NCI-H2029 treated with DMSO at 0.1 percent for 48 hours (cell line): Measurements from ENCODE around the gene HVCN1.

Experiments
- DNase-seq: peaks from one replicate; lab custom pipeline; 2025; lab: John Stamatoyannopoulos, UW

HVCN1 gene

DNA sequence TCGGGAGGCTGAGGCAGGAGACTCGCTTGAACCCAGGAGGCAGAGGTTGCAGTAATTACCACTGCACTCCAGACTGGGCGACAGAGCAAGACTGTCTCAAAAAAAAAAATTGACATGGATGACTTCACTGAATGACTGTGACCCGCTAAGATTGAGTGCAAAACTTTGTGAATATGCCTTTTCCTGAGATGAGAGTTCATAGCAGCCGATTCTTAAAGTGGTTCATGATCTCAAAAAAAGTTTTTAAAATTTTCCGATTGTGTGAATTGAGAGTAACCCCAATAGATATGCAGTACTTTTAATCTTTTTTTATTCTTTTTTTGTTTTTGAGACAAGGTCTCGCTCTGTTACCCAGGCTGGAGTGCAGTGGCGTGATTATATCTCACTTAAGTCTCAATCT lies 73.7 kb downstream of the HVCN1 start:
- no peak for DNase-seq

DNA sequence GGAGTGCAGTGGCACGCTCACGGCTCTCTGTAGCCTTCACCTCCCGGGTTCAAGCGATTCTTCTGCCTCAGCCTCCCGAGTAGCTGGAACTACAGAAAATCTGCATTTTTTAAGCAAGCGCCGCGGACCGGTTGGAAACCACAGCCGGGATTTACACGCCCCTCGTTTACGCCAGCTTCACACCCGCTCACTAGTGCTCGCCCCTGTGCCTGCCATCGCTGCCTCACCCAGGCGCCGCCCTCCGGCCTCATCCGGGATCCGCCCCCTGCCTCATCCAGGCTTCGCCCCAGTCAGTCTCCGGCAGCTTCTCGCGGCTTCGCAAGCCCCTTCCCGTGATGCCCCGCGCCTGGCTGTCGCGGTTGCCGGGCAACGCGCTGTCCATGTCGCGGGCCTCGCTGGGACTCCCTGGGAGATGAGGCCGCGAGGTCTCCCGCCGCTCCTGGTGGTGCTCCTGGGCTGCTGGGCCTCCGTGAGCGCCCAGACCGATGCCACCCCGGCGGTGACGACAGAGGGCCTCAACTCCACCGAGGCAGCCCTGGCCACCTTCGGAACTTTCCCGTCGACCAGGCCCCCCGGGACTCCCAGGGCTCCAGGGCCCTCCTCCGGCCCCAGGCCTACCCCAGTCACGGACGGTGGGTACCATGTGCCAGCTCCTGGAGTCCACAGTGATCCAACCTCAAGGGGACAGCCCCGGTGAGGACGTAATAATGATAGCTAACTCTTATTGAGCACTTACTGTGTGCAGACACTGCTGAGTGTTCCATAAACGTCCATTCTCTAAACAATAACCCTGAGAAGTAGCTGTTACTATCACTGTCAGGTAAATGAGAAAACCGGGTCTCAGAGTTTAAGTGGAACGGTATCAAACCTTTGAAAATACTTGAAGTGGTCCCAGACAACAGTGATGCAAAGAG lies 74.9 kb downstream of the HVCN1 start, which contains the start of gene TCTN1:
TCTN1 (plus strand) TSS at position 359 of the 914 bp plus-strand sequence; CDS start at position 413, 54 bp downstream.
- peak; percentile 63 for DNase-seq

- no peak for DNase-seq
Measured at GRCh38 chr12:110613071-110613770, 75.7 kb downstream of the HVCN1 start.

DNA sequence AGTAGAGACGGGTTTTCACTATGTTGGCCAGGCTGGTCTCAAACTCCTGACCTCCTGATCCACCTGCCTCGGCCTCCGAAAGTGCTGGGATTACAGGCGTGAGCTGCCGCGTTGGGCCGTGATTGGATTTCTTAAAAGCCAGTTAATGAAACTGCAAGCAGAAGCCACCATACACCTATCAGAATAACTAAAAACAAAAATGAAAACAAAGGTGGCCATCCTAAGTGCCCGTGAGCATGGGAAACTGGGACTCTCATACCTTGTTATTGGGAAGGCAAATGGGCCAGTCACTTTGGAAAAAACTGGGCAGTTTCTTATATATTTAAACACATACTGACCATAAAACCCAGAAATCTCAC lies 82.7 kb downstream of the HVCN1 start:
- DNase-seq, result no peak

- DNase-seq, result peak; percentile 47
Measured at GRCh38 chr12:110602085-110602814, 86.7 kb downstream of the HVCN1 start.

- DNase-seq, result no peak
Measured at GRCh38 chr12:110600254-110600653, 88.7 kb downstream of the HVCN1 start.

DNA sequence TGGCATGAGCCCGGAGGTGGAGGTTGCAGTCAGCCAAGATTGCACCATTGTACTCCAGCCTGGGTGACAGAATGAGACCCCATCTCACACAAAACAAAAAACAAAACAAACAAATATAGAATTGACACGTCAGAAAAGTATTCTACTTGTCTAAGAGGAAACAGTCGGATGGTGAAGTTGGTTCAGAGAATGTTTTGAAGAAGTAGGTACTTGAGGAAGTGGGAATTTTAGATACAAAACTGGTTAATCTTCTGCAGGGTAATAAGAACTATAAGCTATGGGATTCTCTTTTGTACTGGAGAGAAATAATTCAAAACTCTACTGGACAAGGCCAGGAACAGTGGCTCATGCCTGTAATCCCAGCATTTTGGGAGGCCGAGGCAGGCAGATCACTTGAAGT lies 89.6 kb downstream of the HVCN1 start:
- no peak for DNase-seq
